Measurements from ENCODE around the gene TPI1. TPM values are rescaled to one million over a fixed set of nuclear protein-coding genes. Genes with fewer than 3 reads are reported as not detected.

Gene TPI1
- total RNA-seq, 1 donor from 2014 or later: 1,194 TPM

DNA sequence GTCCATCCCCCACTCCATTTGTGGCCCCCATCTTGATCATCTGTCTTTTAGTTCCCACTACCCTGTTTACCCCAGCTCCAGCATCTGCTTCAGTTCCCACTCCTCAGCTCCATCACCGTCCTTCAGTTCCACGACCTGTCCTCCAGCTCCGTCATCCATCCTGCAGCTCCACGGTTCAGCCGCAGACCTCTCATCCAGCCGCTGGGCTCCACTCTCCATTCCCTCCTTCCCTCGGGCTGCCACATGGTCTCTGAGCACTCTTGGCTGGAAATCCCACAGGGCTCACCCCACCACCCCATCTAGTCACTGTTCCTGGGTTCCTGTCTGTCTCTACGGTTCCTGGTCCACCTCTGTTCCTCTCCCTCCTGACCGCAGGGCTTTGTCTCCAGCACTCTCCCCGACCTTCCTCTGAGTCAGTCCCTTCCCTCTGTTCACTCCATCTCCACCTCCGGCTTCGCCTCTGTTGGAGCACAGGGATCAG, 42.4 kb upstream of the TPI1 start:
- TF ChIP-seq, protein P1, sequence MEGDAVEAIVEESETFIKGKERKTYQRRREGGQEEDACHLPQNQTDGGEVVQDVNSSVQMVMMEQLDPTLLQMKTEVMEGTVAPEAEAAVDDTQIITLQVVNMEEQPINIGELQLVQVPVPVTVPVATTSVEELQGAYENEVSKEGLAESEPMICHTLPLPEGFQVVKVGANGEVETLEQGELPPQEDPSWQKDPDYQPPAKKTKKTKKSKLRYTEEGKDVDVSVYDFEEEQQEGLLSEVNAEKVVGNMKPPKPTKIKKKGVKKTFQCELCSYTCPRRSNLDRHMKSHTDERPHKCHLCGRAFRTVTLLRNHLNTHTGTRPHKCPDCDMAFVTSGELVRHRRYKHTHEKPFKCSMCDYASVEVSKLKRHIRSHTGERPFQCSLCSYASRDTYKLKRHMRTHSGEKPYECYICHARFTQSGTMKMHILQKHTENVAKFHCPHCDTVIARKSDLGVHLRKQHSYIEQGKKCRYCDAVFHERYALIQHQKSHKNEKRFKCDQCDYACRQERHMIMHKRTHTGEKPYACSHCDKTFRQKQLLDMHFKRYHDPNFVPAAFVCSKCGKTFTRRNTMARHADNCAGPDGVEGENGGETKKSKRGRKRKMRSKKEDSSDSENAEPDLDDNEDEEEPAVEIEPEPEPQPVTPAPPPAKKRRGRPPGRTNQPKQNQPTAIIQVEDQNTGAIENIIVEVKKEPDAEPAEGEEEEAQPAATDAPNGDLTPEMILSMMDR (IDR thresholded peaks at IDR 0.05; ENCODE audit: insufficient read depth, low read length, severe bottlenecking): no peak
- DNase-seq (ENCODE audit: low read depth) (peak; percentile 43), FAIRE-seq (no peak)
- H3K36me3 ChIP-seq (ENCODE audit: control insufficient read depth, insufficient read depth, low read length): no peaks in the 10 kb centered on the region
- H3K27me3 ChIP-seq (ENCODE audit: control insufficient read depth, insufficient read depth, low read length): peaks cover 23% of the 10 kb centered on the region
- no peak overlapping the region for H3K4me3 ChIP-seq (ENCODE audit: low read depth, low read length)

DNA sequence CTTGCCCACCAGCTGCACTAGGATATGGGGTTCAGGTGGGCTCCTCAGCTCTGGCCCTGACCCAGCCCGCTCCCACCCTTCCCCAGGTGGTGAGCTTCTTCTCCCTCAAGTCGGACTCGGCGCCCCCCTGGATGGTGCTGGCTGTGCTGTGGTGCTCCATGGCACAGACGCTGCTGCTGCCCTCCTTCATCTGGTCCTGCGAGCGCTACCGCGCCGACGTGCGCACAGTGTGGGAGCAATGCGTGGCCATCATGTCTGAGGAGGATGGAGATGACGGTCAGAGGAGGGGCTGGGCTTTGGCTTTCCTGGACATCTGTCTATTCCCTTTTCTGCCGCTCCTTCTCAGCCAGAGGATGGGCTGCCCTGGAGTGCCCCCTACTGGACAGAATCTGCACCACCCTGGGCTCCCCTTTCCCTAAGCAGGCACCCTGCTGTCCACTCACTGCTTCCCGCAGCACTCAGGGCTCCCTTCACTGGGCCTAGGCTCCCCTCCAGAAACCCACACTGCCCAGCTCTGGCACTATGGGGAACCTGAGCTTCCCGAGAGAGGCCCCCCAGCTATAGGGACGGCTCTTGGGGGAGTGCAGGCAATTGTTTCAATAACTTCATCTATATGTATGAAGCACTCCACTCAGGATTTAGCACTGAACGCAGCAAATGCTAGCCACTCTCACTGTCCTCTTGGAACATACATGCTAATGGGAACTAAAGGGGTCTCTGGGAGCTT, 41.8 kb upstream of the TPI1 start:
- peak; percentile 68 for DNase-seq (ENCODE audit: low read depth)
- H3K27me3 ChIP-seq (ENCODE audit: control insufficient read depth, insufficient read depth, low read length): peaks cover 21% of the 10 kb centered on the region
- no peaks in the 10 kb centered on the region for H3K36me3 ChIP-seq (ENCODE audit: control insufficient read depth, insufficient read depth, low read length)
- no peak for FAIRE-seq
- H3K4me3 ChIP-seq (ENCODE audit: low read depth, low read length): no peak overlapping the region
- TF ChIP-seq, protein P1 (IDR thresholded peaks at IDR 0.05; ENCODE audit: insufficient read depth, low read length, severe bottlenecking): peak; percentile 96

DNA sequence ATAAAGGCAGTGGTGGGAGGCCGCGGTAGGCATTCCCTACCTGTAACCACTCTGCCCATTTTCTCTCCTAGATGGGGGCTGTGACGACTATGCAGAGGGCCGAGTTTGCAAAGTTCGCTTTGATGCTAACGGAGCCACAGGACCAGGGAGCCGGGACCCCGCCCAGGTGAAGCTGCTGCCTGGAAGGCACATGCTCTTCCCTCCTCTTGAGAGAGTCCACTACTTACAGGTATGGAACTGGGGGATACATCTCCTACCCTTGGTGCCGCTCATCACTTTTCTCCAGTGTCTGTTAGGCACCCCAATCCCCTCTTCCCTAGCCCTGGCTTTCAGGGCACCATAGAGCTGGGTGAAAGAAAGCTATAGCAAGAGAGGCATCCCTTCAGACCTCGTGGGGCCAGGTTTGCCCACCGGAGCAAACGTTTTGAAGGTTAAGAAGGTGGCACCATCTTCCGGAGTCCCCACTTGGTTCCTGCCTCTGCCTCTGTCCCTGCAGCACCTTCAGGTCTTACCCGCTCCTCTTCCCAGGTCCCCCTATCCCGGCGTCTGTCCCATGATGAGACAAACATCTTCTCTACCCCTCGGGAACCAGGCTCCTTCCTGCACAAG, 41.1 kb upstream of the TPI1 start:
- TF ChIP-seq, protein P1 (IDR thresholded peaks at IDR 0.05; ENCODE audit: insufficient read depth, low read length, severe bottlenecking): no peak
- peaks cover 18% of the 10 kb centered on the region for H3K27me3 ChIP-seq (ENCODE audit: control insufficient read depth, insufficient read depth, low read length)
- FAIRE-seq: no peak
- H3K36me3 ChIP-seq (ENCODE audit: control insufficient read depth, insufficient read depth, low read length): no peaks in the 10 kb centered on the region
- H3K4me3 ChIP-seq (ENCODE audit: low read depth, low read length): no peak overlapping the region
- DNase-seq (ENCODE audit: low read depth): no peak

DNA sequence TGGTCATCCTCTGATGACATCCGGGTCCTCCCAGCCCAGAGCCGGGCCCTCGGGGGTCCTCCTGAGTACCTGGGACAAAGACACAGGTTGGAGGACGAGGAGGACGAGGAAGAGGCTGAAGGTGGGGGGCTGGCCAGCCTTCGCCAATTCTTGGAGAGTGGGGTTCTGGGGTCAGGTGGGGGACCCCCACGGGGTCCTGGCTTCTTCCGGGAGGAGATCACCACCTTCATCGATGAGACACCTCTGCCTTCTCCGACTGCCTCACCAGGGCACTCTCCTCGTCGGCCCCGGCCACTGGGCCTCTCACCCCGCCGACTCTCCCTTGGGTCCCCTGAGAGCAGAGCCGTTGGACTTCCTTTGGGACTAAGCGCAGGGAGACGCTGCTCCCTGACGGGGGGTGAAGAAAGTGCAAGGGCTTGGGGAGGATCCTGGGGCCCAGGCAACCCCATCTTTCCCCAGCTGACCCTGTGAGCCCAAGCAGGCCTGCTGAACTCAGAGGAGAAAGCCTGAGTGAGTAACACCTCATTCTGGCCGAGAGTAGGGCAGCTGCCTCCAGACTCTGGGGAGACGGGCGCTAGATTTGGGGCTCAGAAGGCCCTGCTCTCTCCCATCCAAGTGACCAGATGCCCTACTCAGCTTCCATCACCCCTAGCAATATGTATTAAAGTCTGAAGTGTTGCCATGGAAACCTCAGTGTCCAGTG, 40.4 kb upstream of the TPI1 start:
- FAIRE-seq (no peak), DNase-seq (ENCODE audit: low read depth) (no peak)
- Histone ChIP-seq H3K4me3 (ENCODE audit: low read depth, low read length) (no peak overlapping the region), H3K27me3 (ENCODE audit: control insufficient read depth, insufficient read depth, low read length) (peaks cover 14% of the 10 kb centered on the region), H3K36me3 (ENCODE audit: control insufficient read depth, insufficient read depth, low read length) (peaks cover 2% of the 10 kb centered on the region)
- TF ChIP-seq, protein P1 (IDR thresholded peaks at IDR 0.05; ENCODE audit: insufficient read depth, low read length, severe bottlenecking): no peak

DNA sequence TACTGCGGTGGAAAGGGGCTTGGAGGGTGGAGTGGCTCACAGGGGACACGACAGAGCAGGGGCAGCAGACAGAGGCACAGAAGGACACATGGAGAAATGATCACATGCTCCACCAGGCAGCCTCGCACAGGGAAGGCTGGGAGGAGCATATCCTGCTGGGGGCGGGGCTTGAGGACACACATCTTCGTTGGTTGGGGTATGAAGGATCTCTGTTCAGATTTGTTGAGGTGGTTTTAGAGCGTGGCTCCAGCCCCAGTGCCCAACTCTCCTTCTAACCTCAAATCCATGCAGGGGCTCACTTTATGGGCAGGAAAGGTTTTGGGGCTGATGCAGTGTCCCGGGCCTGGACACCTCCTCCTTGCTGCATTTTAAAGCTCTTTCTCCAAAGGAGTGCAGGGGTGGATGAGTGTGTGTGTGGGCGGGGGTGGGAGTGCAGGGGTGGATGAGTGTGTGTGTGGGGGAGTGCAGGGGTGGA, 39.9 kb upstream of the TPI1 start:
- DNase-seq (ENCODE audit: low read depth): peak; percentile 56
- FAIRE-seq: peak; percentile 79

More for the DNA sequence above, 39.9 kb upstream of the TPI1 start:
- TF ChIP-seq, protein P1 (IDR thresholded peaks at IDR 0.05; ENCODE audit: insufficient read depth, low read length, severe bottlenecking): no peak
- Histone ChIP-seq H3K36me3 (ENCODE audit: control insufficient read depth, insufficient read depth, low read length) (peaks cover 2% of the 10 kb centered on the region), H3K4me3 (ENCODE audit: low read depth, low read length) (no peak overlapping the region), H3K27me3 (ENCODE audit: control insufficient read depth, insufficient read depth, low read length) (peaks cover 8% of the 10 kb centered on the region)
